Skeletal muscle cell (primary cell): ENCODE data around the gene ZPBP.

Experiments
- DNase-seq: peaks from one replicate; pipeline ENCODE4 v3.0.0-alpha.2; 2010; ENCODE audit warnings: low read depth
- H3K4me3 ChIP-seq: 2 replicates; pipeline ENCODE4 v1.5.1; 2011; ENCODE audit warnings: low read depth, mild to moderate bottlenecking, control low read depth, low read length, moderate library complexity

The ZPBP gene

GRCh38 chr7:50092579-50093491 is at the start of gene ZPBP:
Gene ZPBP (minus strand): TSS chr7:50093246. CDS start chr7:50093194, 52 bp downstream.
- no peak for DNase-seq
- peak within 1 kb of the TSS; percentile 31 for H3K4me3 ChIP-seq

DNA sequence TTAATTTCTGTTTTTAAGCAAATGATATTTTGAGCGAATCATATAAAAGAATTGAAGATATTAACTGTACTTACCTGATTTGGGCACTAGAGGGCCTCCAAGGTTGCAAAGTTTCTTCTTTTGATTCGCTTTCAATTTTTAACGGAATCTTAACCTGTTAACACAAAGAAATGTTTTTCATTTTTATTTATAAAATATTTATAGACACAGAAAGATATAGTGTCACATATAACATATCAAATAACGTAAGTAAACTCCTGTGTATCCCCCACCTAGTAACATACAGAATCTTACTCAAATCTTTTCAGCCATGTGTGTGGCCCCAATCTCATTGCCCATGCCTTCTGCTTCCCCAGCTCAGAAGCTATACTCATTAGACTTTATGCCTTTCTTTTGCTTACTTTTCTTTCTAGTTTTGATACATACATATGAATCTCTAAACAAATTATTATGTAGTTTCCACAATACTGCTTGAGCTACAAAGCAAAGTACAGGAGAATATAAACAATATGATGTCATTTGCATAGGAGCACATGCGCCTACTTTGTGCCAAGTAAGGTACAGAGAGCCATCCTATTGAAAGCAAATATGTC is 49.5 kb upstream of the ZPBP start:
- no peak for DNase-seq
- no peak overlapping the region for H3K4me3 ChIP-seq

- H3K4me3 ChIP-seq: no peak overlapping the region
- no peak for DNase-seq
Observed at GRCh38 chr7:50141854-50142253, 48.8 kb upstream of the ZPBP start.

- H3K4me3 ChIP-seq: no peak overlapping the region
- DNase-seq: no peak
Observed at GRCh38 chr7:50141131-50141530, 48.1 kb upstream of the ZPBP start.

- H3K4me3 ChIP-seq: no peak overlapping the region
- no peak for DNase-seq
Observed at GRCh38 chr7:50140688-50141087, 47.6 kb upstream of the ZPBP start.

GRCh38 chr7:50138101-50138500 is 45.1 kb upstream of the ZPBP start:
- DNase-seq: no peak
- no peak overlapping the region for H3K4me3 ChIP-seq

GRCh38 chr7:50125766-50126165 is 32.7 kb upstream of the ZPBP start:
- DNase-seq: no peak
- H3K4me3 ChIP-seq: no peak overlapping the region

GRCh38 chr7:50121286-50121685 is 28.2 kb upstream of the ZPBP start:
- no peak for DNase-seq

GRCh38 chr7:50119815-50120637 is 27.0 kb upstream of the ZPBP start:
- no peak overlapping the region for H3K4me3 ChIP-seq
- DNase-seq: no peak

More at GRCh38 chr7:50121286-50121685, 28.2 kb upstream of the ZPBP start:
- no peak overlapping the region for H3K4me3 ChIP-seq

DNA sequence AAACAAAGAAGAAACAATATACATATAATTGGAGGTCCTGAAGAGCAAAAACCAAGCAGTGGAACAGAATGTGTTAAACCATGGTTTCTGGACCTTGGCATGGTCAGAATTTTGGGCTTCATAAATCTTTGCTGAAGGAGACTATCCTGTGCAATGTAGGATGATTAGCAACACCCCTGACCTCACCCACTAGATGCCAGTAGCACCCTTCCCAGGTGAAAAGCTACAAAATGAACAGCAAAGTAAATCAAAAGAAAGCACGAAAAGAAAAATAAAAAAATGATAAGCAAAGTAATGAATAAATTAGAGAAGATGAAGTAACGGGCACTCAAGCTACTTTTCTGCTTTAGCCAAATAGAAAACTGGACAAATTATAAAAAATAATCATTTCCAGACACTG is 19.2 kb upstream of the ZPBP start:
- DNase-seq: no peak
- no peak overlapping the region for H3K4me3 ChIP-seq

GRCh38 chr7:50101873-50102272 is 8.8 kb upstream of the ZPBP start:
- no peak for DNase-seq
- no peak overlapping the region for H3K4me3 ChIP-seq

GRCh38 chr7:50095634-50096033 is 2.6 kb upstream of the ZPBP start:
- no peak overlapping the region for H3K4me3 ChIP-seq
- no peak for DNase-seq

- no peak overlapping the region for H3K4me3 ChIP-seq
- no peak for DNase-seq
Observed at GRCh38 chr7:50088463-50089129, 4.5 kb downstream of the ZPBP start.

- DNase-seq: no peak
Observed at GRCh38 chr7:50085344-50085743, 7.7 kb downstream of the ZPBP start.

DNA sequence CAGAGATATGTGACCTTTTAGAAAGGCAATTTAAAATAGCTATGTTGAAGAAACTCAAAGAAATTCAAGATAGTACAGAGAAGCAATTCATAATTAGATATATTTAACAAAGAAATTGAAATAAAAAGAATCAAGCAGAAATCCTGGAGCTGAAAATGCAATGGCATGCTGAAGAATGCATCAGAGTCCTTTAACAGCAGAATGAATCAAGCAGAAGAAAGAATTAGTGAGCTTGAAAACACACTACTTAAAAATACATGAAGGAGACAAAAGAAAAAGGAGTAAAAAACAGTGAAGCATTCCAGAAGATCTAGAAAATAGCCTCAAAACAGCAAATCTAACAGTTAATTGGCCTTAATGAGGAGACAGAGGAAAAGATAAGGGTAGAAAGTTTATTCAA is 20.0 kb downstream of the ZPBP start:
- DNase-seq: no peak
- no peak overlapping the region for H3K4me3 ChIP-seq

More at GRCh38 chr7:50085344-50085743, 7.7 kb downstream of the ZPBP start:
- H3K4me3 ChIP-seq: no peak overlapping the region

- H3K4me3 ChIP-seq: no peak overlapping the region
- no peak for DNase-seq
Observed at GRCh38 chr7:50069613-50070012, 23.4 kb downstream of the ZPBP start.

DNA sequence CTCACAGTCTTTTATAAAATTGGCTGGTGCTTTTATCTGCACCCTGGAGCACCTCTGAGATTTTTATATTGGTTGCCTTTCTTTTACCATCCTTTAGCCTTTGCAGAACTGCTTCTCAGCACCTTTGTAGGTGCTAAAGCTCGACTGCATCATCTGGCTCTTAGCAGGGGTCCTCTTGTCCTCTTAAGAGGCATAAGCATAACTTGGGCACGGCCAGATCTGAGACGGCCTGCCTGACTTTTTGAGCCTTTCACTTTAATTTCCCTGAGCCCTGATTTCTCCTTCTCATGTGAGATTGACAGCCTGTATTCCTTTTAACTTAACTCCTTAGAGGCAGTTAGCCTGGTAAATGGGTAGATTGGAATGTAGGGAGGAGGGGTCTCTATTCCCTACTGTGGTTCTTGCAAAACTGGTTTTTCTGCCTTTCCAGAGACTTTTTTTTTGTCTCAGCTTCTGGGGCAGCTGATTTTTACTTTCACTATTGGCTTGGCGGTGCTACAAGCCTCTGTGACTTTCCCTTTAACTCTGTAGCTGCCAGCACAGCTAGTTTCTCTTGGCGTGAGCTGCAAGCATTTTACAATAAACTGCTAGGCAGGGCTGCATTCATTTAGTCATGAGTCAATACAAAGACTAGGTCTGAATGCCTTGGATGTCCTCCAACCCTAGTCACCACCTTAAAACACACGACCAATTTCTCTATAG is 24.0 kb downstream of the ZPBP start:
- H3K4me3 ChIP-seq: no peak overlapping the region
- DNase-seq: no peak

DNA sequence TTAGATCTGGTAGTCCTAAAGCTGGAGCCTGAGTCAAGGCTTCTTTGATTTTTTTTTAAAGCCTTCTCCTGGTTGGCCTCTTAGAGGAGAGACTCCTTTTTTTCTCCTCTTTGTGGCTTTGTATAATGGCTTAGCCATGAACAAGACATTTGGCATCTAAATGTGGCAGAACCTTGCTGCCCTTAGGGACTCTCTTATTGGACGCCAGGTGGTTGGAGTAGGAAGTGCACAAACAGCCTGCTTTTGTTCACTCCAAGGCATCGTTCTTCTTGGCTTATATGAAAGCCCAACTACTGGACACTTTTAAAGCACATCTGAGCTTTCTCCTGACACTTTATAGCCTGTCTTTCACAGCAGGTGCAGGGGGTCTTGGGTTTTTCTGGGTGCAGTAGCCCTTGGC is 25.0 kb downstream of the ZPBP start:
- no peak for DNase-seq

DNA sequence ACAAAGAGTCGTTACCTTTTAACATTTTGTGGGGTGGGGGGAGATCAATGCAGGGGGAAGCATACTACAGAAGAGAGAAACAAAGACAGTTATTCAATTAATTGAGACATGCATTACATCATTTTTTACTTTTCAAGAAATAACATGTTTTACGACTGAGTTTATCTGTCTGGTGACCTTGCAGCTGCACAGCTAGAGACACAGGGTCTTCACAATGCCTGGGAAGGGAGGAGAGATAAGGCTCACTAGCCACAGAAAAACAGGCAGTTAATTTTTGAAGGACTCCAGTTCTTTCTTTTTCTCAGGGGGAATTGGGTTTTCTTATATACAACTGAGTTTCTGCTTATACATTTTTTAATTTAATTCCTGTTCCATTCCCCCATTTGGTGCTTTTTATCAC is 30.1 kb downstream of the ZPBP start:
- H3K4me3 ChIP-seq: no peak overlapping the region
- DNase-seq: no peak

More for the DNA sequence above, 25.0 kb downstream of the ZPBP start:
- no peak overlapping the region for H3K4me3 ChIP-seq
